ENCODE measurements around the gene SLC22A12. TPM values are rescaled to one million over a fixed set of nuclear protein-coding genes. Genes with fewer than 3 reads are reported as not detected.

SLC22A12 gene
- total and polyA plus RNA-seq, 7 donors = not detected

- Histone ChIP-seq H3K9me3 (no peaks in the 10 kb centered on the region), H3K4me1 (peaks cover 0 to 18% (median 14%) of the 10 kb centered on the region in 4 donors), H3K27me3 (no peaks in the 10 kb centered on the region), H3K36me3 (peaks cover 0 to 13% (median 0%) of the 10 kb centered on the region in 4 donors), H3K27ac (no peak overlapping the region), H3K4me3 (no peak overlapping the region)
- intact Hi-C loops (cut with DNase I) = no loop called here
- no peak for DNase-seq
- TF ChIP-seq CTCF (IDR thresholded peaks at IDR 0.05) = no peak
- no peak for TF ChIP-seq POLR2A (IDR thresholded peaks at IDR 0.05)
- no peak for TF ChIP-seq EP300 (IDR thresholded peaks at IDR 0.05)
- no peak for TF ChIP-seq POLR2AphosphoS5 (IDR thresholded peaks at IDR 0.05)
- WGBS, 2 donors = 82 to 88% methylated on average over 4 of the region's 4 CpGs
These were observed 36.4 kb downstream of the SLC22A12 start for GRCh38 chr11:64627371-64627770.

GRCh38 chr11:64628596-64628995, 37.6 kb downstream of the SLC22A12 start:
- 90 to 93% methylated on average over 2 of the region's 2 CpGs for WGBS, 2 donors
- H3K27ac ChIP-seq = peak overlapping the region in 3 of 4 donors; percentile 76 to 78 (median 76)
- H3K36me3 ChIP-seq = peaks cover 0 to 13% (median 0%) of the 10 kb centered on the region in 4 donors
- peaks cover 0 to 18% (median 14%) of the 10 kb centered on the region in 4 donors for H3K4me1 ChIP-seq
- DNase-seq = no peak
- intact Hi-C loops (cut with DNase I) = no loop called here
- H3K4me3 ChIP-seq = no peak overlapping the region
- H3K27me3 ChIP-seq = no peaks in the 10 kb centered on the region
- TF ChIP-seq POLR2A (IDR thresholded peaks at IDR 0.05) = no peak
- no peaks in the 10 kb centered on the region for H3K9me3 ChIP-seq

GRCh38 chr11:64629103-64629502, 38.1 kb downstream of the SLC22A12 start:
- WGBS, 2 donors = 92 to 93% methylated on average over 6 of the region's 6 CpGs
- H3K27ac ChIP-seq = peak overlapping the region in 3 of 4 donors; percentile 76 to 78 (median 76)

GRCh38 chr11:64629796-64630562, 39.0 kb downstream of the SLC22A12 start:
- Histone ChIP-seq H3K27ac (peak overlapping the region in 3 of 4 donors; percentile 76 to 78 (median 76)), H3K9me3 (no peaks in the 10 kb centered on the region), H3K4me1 (peaks cover 0 to 18% (median 14%) of the 10 kb centered on the region in 4 donors), H3K4me3 (peak overlapping the region in 1 of 4 donors; percentile 13), H3K27me3 (no peaks in the 10 kb centered on the region), H3K36me3 (peaks cover 0 to 25% (median 0%) of the 10 kb centered on the region in 4 donors)
- peak in 3 of 4 donors; percentile 4 to 51 (median 50) for TF ChIP-seq POLR2AphosphoS5 (IDR thresholded peaks at IDR 0.05)
- TF ChIP-seq CTCF (IDR thresholded peaks at IDR 0.05) = peak in 3 of 4 experiments; percentile 22 to 40 (median 29)
- no peak for TF ChIP-seq EP300 (IDR thresholded peaks at IDR 0.05)
- WGBS, 2 donors = 72 to 86% methylated on average over 56 of the region's 56 CpGs
- peak; percentile 91 for DNase-seq
- intact Hi-C loops (cut with DNase I) = no loop called here

More at GRCh38 chr11:64629103-64629502, 38.1 kb downstream of the SLC22A12 start:
- Histone ChIP-seq H3K9me3 (no peaks in the 10 kb centered on the region), H3K4me1 (peaks cover 0 to 18% (median 14%) of the 10 kb centered on the region in 4 donors), H3K27me3 (no peaks in the 10 kb centered on the region), H3K36me3 (peaks cover 0 to 16% (median 0%) of the 10 kb centered on the region in 4 donors), H3K4me3 (peak overlapping the region in 1 of 4 donors; percentile 13)
- no peak for DNase-seq
- TF ChIP-seq POLR2AphosphoS5 (IDR thresholded peaks at IDR 0.05) (no peak), CTCF (IDR thresholded peaks at IDR 0.05) (no peak), EP300 (IDR thresholded peaks at IDR 0.05) (no peak), POLR2A (IDR thresholded peaks at IDR 0.05) (no peak)
- intact Hi-C loops (cut with DNase I) = no loop called here

- Histone ChIP-seq H3K27me3 (no peaks in the 10 kb centered on the region), H3K36me3 (peaks cover 0 to 27% (median 0%) of the 10 kb centered on the region in 4 donors), H3K27ac (peak overlapping the region in 1 of 4 donors; percentile 78), H3K4me1 (peaks cover 0 to 30% (median 16%) of the 10 kb centered on the region in 4 donors), H3K4me3 (no peak overlapping the region), H3K9me3 (no peaks in the 10 kb centered on the region)
- intact Hi-C loops (cut with DNase I) = no loop called here
- TF ChIP-seq EP300 (IDR thresholded peaks at IDR 0.05) = no peak
- TF ChIP-seq CTCF (IDR thresholded peaks at IDR 0.05) = no peak
- TF ChIP-seq POLR2AphosphoS5 (IDR thresholded peaks at IDR 0.05) = no peak
- TF ChIP-seq POLR2A (IDR thresholded peaks at IDR 0.05) = no peak
- 87 to 92% methylated on average over 4 of the region's 4 CpGs for WGBS, 2 donors
- no peak for DNase-seq
These were observed 40.7 kb downstream of the SLC22A12 start for GRCh38 chr11:64631675-64632074.
